ENCODE results near the gene TYMP.
A peak's percentile ranks its signal among the peaks of the same experiment; 100 is the strongest.

TYMP gene

GRCh38 chr22:50483556-50483955 lies 46.3 kb downstream of the TYMP start:
- no peak for DNase-seq (ENCODE audit: low spot score)

GRCh38 chr22:50483106-50483505 lies 46.7 kb downstream of the TYMP start:
- peak; percentile 62 for DNase-seq (ENCODE audit: low spot score)

- DNase-seq (ENCODE audit: low spot score): no peak
These were observed 47.4 kb downstream of the TYMP start for GRCh38 chr22:50482107-50483074.

- DNase-seq (ENCODE audit: low spot score): no peak
These were observed 48.2 kb downstream of the TYMP start, which contains the start of gene ADM2 for GRCh38 chr22:50481440-50482106. ADM2 (plus strand) TSS chr22:50481543; CDS start chr22:50481848, 305 bp downstream.

GRCh38 chr22:50481045-50481439 lies 48.8 kb downstream of the TYMP start:
- no peak for DNase-seq (ENCODE audit: low spot score)

- DNase-seq (ENCODE audit: low spot score): no peak
These were observed 50.1 kb downstream of the TYMP start for GRCh38 chr22:50479721-50480120.

GRCh38 chr22:50477923-50478322 lies 51.9 kb downstream of the TYMP start:
- DNase-seq (ENCODE audit: low spot score): no peak

- DNase-seq (ENCODE audit: low spot score): no peak
These were observed 52.9 kb downstream of the TYMP start for GRCh38 chr22:50476868-50477267.

Measured in NAMALWA (cell line).